Pons (tissue), 1 donor: ENCODE results near the gene ZNF581.

Source experiments
- DNase-seq: peaks from one replicate; pipeline ENCODE4 v3.0.0-alpha.2; 2016; ENCODE audit warnings: low spot score

The ZNF581 gene

DNA sequence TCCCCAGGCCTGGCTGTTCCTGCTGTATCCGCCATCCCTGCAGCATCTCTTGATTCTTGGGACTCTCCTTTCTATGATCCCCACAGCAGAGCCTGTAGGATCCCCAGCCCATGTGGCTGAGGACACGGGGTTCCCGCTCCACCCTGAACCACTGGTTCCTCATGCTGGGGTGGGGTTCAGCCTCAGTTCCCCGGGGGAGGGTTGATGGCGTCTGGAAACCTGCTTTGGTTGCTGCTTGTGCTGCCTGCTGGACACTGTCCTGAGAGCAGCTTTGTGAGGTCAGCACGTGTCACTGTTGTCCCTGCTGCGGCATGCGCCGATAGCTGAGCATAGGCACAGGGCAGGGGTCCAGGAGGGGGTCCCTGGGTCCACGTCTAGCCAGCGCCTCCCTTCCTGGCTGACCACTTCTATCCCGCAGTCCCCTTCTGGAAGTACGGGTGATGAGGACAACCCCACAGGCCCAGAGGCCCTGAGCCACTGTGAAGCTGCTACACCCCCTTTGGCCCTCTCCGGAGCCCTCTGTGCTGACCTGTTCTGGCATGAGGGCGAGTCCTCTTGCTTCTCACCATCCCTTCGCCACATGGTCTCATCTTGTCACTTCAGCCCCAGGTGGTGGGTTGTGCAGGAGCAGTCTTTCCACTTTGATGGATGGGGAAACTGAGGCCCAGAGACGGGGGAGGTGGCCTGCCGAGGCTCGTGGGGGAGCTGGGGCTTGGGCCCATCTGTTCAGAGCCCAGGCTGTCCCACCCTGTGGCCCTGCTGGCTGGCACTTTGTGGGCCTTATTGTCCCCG, 37.1 kb downstream of the ZNF581 start:
- DNase-seq: no peak

DNA sequence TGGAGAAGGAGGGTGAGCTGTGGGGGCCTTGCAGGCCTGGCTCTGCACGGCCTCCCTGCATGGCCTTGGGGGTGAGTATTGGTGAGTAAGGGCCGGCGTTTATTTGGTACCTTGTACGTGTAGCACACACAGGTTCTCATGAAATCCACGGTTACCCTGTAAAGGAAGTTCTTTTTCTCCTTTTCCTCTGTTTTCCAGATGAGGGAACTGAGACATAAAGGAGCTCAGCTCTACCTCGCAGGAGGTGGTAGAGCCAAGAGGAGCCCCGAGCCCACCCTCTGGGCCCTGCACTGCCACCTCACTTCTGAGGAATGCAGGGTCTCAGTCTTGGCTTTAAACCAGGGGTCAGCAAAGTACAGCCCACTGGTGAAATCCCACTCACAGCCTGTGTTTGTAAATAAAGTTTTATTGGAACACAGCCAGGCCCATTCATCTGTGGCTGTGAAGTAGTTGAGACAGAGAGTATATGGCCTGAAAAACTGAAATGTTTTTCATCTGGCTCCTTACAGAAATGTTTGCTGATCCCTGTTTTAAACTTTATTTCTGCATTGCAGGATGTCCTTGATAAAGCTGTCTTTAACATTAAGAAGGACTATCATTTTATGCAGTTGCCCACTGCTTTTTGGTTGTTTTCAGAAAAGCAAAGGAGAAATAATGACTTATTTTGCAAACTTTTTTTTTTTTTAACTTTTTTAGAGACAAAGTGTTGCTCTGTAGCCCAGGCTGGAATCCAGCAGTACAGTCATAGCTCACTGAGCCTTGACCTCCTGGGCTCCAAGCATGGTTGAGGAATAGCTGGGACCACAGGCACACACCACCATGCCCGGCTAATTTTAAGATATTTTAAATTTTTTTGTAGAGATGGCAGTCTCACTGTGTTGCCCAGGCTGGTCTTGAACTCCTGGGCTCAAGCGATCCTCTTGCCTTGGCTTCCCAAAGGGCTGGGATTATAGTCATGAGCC, 38.0 kb downstream of the ZNF581 start:
- DNase-seq: no peak

- DNase-seq: no peak
Observed at GRCh38 chr19:55683449-55684261, 40.2 kb downstream of the ZNF581 start.

GRCh38 chr19:55684946-55685681, 41.7 kb downstream of the ZNF581 start:
- no peak for DNase-seq

GRCh38 chr19:55685776-55686175, 42.3 kb downstream of the ZNF581 start:
- no peak for DNase-seq

DNA sequence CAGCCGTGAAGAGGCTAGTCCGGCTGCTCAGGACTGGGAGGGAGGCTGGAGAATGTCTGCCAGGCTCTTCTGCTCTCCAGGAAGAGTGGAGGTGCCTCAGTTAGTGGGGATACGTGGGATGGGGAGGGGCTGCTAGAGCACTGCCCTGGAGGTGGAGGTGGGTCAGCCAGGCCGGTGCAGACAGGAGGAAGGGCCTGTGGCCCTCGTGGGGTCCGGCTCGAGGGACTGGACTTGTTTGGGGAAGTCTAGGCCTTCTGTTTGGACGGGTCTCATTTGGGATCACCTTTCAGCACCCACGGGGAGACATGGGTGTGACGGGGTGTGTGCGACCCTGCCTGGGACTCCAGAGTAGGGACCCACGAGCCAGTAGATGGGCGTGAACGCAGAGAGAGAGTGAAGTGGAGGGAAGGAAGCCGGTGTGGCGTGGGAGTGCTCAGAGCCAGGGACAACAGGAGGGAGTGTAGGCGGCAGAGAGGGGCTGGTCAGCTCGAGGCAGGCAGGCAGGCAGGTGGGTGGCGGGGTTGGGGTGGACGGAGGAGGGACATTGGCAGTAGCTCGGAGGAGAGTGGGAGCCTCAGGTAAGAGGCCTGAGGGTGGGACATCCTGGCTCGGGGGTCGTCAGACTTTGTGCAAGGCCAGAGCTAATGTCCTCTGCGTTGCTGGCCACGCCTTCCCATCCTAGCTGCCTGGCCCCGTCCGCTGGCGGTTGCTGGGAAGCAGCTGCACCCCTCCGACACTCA, 43.0 kb downstream of the ZNF581 start:
- no peak for DNase-seq

DNA sequence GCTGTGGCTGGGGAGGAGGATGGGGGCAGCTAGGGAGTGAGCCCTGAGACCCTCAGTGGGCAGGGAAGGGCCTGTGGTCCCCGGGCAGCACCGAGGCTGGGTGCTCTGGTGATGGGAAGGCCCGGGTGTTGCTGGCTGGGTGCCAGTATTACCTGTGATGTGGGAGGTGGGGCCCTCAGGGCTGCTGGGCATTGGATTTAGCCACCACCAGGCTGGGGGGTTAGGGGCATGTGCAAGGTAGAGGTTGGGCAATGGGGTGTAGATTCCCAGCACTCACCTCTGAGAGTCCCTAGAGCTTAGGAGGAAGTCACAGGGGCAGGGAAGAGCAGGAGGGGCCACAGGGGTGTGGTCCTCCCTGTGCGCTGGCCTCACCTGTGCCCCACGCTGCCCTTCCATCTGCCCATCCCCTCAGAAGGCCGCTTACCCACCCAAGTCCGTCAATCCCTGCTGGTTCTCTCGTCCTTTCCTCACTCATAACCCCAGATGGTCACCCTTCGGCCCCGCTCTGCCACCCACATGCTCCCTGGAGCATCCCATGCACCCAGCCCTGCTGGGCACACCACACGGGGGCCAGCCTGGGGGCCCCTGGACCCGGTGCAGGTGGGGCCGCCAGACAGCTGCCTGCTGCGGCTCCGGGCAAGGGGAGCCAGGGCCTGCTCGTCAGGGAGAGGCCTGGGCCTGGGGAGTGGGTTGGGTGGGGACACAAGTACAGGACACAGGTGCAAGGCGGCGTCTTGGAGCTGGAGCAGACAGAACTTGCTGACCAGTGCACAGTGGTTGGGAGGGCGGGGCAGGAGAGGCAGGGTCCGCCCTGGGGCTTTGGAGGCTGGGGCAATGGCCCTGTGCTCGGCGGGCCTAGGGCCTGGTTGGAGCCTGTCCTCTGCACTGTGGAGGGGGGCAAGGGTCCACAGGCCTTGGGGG, 44.1 kb downstream of the ZNF581 start:
- no peak for DNase-seq

- no peak for DNase-seq
Observed at GRCh38 chr19:55688422-55689218, 45.2 kb downstream of the ZNF581 start.

DNA sequence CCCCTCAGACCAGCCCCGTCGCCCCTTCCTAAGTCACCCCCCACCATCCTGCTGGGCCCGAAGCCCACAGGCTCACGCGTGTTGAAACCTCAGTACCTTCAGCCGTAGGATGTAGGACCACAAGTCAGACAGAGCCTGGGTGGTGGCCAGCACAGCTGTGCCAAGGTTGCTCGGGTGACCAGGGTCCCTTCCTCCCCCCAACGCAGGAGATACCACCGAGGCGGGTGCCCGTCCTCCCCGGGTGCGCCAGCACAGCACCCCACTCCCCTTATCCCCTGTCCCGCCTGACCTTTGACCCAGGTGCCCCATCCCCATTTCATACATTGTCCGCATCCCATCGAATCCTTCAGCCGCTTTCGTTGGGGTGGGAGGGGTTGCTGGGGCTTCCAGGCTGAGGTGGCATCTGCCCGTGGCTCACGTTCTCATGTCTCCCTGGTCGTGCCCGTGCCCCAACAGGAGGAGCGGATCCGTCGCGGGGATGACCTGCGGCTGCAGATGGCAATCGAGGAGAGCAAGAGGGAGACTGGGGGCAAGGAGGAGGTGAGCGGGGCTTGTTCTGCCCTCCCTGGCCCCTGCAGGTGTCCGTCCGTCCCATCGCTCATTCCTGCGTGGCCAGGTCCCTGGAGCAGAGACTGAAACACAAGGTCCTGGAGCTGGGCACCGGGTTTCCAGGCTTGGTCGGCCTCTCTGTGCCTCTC, 46.1 kb downstream of the ZNF581 start:
- no peak for DNase-seq

DNA sequence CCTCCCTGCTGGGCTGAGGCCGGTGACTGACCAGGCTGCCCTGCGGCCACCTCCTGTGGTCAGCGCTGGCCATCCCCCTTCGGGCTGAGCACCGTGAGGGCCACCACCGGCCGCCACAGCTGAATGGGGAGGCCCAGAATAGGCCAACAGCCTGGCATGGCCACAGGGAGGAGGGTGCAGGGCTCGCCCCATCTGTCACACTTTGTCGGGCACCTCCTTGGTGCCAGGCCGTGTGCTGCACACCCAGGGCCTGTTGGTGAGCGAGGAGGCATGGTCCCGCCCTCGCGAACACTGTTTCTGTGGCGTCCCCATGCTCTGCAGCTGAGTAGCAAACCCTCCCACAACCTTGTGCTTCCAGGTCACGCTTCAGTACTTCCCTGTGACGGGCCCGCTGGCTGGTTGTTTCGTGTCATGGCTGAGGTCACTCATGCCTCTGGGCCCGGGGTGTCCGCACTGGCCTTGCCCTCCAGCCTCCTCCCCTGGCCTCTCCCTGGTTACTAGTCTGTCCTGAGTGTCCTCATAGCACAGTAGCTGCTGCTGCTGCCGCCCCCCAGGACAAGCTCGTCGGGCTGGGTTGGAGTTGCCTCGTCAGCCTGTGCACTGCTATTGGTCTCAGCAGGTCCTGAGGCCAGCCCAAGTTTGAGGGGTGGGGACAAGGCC, 46.8 kb downstream of the ZNF581 start:
- no peak for DNase-seq

GRCh38 chr19:55690769-55691545, 47.5 kb downstream of the ZNF581 start:
- DNase-seq: no peak

- no peak for DNase-seq
Observed at GRCh38 chr19:55691561-55692481, 48.4 kb downstream of the ZNF581 start.

DNA sequence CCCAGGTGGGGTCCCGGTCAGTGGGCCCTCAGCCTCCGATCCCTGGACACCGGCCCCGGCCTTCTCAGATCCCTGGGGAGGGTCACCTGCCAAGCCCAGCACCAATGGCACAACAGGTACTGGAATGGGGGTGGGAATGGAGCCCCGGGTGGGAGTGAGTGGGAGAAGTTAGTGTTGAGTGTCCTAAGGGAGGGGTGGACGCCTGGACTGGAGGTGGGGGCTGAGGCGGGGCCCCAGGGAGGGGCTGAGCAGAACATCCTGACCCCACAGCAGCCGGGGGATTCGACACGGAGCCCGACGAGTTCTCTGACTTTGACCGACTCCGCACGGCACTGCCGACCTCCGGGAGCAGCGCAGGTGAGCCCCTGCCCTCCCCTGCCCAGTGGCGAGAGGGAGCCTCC, 49.2 kb downstream of the ZNF581 start:
- DNase-seq: no peak

- DNase-seq: no peak
Observed at GRCh38 chr19:55693336-55693974, 50.0 kb downstream of the ZNF581 start.

- no peak for DNase-seq
Observed at GRCh38 chr19:55694241-55694655, 50.8 kb downstream of the ZNF581 start.
